GM18526 (cell line): ENCODE data around the gene NAIP.
"Not testable (repeated sequence)": the region's sequence is repeated elsewhere in the genome, so short reads cannot be mapped to it uniquely, and the experiment has no call there.

Experiments
- POLR2A ChIP-seq: IDR thresholded peaks from 3 replicates; pipeline ENCODE4 v1.6.1; 2011; ENCODE audit not compliant: insufficient read length; ENCODE audit errors: extremely low read depth

Gene NAIP, protein sequence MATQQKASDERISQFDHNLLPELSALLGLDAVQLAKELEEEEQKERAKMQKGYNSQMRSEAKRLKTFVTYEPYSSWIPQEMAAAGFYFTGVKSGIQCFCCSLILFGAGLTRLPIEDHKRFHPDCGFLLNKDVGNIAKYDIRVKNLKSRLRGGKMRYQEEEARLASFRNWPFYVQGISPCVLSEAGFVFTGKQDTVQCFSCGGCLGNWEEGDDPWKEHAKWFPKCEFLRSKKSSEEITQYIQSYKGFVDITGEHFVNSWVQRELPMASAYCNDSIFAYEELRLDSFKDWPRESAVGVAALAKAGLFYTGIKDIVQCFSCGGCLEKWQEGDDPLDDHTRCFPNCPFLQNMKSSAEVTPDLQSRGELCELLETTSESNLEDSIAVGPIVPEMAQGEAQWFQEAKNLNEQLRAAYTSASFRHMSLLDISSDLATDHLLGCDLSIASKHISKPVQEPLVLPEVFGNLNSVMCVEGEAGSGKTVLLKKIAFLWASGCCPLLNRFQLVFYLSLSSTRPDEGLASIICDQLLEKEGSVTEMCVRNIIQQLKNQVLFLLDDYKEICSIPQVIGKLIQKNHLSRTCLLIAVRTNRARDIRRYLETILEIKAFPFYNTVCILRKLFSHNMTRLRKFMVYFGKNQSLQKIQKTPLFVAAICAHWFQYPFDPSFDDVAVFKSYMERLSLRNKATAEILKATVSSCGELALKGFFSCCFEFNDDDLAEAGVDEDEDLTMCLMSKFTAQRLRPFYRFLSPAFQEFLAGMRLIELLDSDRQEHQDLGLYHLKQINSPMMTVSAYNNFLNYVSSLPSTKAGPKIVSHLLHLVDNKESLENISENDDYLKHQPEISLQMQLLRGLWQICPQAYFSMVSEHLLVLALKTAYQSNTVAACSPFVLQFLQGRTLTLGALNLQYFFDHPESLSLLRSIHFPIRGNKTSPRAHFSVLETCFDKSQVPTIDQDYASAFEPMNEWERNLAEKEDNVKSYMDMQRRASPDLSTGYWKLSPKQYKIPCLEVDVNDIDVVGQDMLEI (N-terminal part only)

DNA sequence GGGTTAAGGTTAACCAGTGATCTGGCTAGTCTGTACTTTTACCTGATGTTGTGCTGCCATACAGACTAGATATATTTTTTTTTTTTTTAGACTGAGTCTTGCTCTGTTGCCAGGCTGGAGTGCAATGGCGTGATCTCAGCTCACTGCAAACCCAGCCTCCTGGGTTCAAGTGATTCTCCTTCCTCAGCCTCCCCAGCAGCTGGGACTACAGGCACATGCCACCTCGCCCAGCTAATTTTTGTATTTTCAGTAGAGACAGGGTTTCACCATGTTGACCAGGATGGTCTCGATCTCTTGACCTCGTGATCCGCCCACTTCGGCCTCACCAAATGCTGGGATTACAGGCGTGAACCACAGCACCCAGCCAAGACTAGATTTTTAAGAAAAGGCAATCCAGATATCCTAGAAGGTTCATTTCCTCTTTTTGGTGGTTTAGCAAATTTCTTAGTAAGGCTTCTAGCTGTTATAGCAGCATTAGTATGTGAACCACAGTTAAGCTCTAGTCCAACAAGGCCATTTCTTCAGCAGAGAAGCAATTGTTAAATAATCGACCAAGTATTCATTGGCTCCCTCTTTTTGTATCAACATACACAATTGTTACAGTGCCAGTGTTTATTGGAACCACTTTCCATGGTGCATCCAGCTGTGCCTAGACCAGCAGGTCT, at the start of gene NAIP:
Gene NAIP, minus strand, starts transcription at position 51 of the 665 bp plus-strand sequence. CDS start 12,424 bp downstream, outside the sequence.
- TF ChIP-seq POLR2A, result not testable (repeated sequence)

DNA sequence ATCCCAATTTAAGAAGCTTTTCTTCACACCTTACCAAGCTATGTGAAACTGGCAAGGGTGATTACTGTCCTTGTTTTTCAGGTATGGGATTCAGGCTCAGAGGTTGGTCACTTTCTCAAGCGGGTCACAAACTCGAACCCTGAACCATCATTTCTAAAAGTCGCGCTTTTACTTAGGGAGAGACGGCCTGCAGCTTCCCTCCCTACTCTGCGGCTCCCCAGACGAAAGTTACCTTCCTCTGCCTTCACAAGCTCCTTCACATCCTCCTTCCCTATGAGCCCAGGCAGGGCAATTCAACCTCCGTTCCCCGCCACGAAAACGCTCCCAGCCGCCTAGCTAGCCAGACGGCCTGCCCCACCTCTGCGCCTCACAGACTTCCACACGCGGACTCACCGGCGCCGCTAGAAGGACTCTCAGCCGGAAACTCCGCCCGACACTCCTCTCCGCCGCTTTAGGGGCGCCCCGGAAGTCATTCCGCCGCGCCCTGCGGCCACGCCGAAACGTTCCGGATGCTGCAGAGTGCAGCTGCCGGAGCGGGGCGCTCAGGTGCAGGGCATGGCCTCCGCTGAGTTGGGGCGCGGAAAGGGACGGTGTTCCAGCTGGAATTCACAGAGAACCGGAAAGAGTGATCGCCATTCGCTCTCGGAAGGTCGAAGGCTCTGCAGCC, 42.3 kb upstream of the NAIP start, which contains the start of gene GTF2H2:
Gene GTF2H2, minus strand, starts transcription at position 415 of the 667 bp plus-strand sequence. CDS start 4,913 bp downstream, outside the sequence.
- not testable (repeated sequence) for TF ChIP-seq POLR2A

DNA sequence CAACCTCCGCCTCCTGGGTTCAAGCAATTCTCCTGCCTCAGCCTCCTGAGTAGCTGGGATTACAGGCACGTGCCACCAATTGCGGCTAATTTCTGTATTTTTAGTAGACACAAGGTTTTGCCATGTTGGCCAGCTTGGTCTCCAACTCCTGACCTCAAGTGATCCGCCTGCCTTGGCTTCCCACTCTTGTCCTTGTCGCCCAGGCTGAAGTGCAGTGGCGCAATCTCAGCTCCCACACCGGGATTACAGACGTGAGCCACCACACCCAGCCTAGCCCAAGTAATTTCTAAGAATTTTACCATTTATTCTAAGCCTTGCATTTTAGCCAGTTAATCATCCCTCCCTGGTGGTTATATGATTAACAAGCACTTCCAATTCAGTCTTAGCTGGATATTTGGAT, 11.0 kb downstream of the NAIP start:
- no peak for TF ChIP-seq POLR2A

DNA sequence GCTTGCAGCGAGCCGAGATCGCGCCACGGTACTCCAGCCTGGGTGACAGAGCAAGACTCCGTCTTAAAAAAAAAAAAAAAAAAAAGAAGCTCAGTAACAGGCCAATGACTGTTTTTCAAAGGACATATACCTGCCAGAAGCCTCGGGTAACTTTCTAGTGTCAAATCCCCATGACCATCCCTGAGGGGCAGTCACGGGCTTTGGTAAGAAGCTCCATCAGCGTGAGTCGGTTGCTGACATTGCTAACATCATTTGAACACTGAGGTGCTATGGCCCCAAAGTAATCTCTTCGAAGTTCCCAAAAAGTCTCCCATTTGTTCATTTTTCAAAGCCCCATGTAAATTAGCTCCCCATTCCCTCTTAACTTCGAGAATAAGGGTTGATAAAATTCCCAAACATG, 11.6 kb downstream of the NAIP start:
- TF ChIP-seq POLR2A, result no peak

DNA sequence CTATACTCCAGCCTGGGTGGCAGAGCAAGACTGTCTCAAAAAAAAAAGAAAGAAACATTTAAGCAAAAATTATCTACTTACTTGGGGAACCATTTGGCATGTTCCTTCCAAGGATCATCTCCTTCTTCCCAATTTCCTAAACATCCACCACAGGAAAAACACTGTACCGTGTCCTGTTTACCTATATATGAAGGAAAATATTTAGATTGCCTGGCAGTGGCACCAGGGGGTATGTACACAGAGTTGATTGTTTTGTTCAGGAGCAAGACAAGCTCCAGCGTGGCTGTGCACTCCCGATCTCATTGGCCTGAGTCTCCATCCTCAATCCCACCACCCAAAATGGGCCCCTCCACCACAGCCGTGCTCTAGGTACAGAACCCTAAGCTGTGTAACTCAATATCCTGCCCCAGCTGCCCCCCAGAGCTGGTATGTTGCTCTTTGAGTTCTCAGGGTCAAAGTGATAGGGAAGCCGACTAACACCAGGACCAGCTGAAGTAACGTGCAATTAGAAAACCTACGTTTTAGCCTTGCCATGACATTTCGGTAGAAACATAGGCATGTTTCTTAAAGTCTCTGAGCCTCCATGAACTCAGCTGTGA, 13.8 kb downstream of the NAIP start:
- no peak for TF ChIP-seq POLR2A
